Endothelial cell of umbilical vein (primary cell): Measurements from ENCODE around the gene GSG1L. TPM values are rescaled to one million over a fixed set of nuclear protein-coding genes. Genes with fewer than 3 reads are reported as not detected.

Source experiments
- BruUV-seq: library from RNA; stranded (reverse); fragments of 400-500 nt; replicated peaks from 2 replicates; lab custom pipeline; 2021; lab: Mats Ljungman, UMichigan
- CTCF ChIA-PET: fragments of 300-600, 350-600 bp; sonication (Branson Sonifier 250); formaldehyde crosslinking; loops from one replicate; lab custom pipeline; 2021; ENCODE audit warnings: antibody characterized with exemption, inconsistent platforms; lab: Charles Lee
- POLR2A ChIA-PET: fragments of 300-600, 350-600 bp; sonication (Branson Sonifier 250); formaldehyde crosslinking; loops from one replicate; lab custom pipeline; 2021; ENCODE audit warnings: antibody characterized with exemption, inconsistent platforms; lab: Charles Lee
- DNase-seq: peaks from one replicate; pipeline ENCODE4 v3.0.0-alpha.2; 2011; ENCODE audit warnings: low read depth, low spot score
- FAIRE-seq: peaks from 2 replicates; lab custom pipeline; 2011; peaks lifted over from hg19 to GRCh38; lab: Jason Lieb, UNC
- H2AFZ ChIP-seq: 2 replicates; pipeline ENCODE4 v1.6.0; 2012; ENCODE audit warnings: low read depth, low read length, control low read depth, inconsistent platforms
- H3K27ac ChIP-seq: 2 replicates; pipeline ENCODE4 v1.5.1; 2011; ENCODE audit warnings: low read depth, mild to moderate bottlenecking, control low read depth, low read length, moderate library complexity; ENCODE audit not compliant: insufficient read depth
- H3K27me3 ChIP-seq, 2 experiments: 2 replicates each; pipeline versions ENCODE4 v1.6.0 to v1.6.1; 2011; ENCODE audit warnings: low read length in 2 of 2, mixed read lengths in 1 of 2; ENCODE audit not compliant: control insufficient read depth in 2 of 2, insufficient read depth in 2 of 2
- H3K36me3 ChIP-seq, 2 experiments: 2 replicates in 1 of 2; 3 replicates in 1 of 2; pipeline ENCODE4 v1.5.1; 2011; ENCODE audit warnings: low read length in 2 of 2, mild to moderate bottlenecking in 1 of 2, moderate library complexity in 1 of 2; ENCODE audit not compliant: control insufficient read depth in 2 of 2, insufficient read depth in 2 of 2; ENCODE audit errors: extremely low read depth in 1 of 2
- H3K4me1 ChIP-seq: 3 replicates; pipeline ENCODE4 v1.5.1; 2011; ENCODE audit warnings: mild to moderate bottlenecking, low read length; ENCODE audit not compliant: control insufficient read depth, insufficient read depth; ENCODE audit errors: extremely low read depth
- H3K4me2 ChIP-seq: 2 replicates; pipeline ENCODE4 v1.6.1; 2011; ENCODE audit warnings: low read length, control low read depth, mixed read lengths; ENCODE audit not compliant: insufficient read depth
- H3K4me3 ChIP-seq, 3 experiments: fragments of 200-600 bp in 1 of 3; sonication (generic), shearing (Covaris generic) in 1 of 3; replicated peaks in 1 of 3; 2 replicates each; pipeline ENCODE4 v1.5.1; 2011 to 2016; ENCODE audit warnings: control low read depth in 3 of 3, low read length in 3 of 3, mild to moderate bottlenecking in 2 of 3, inconsistent platforms in 1 of 3, low read depth in 1 of 3, moderate library complexity in 1 of 3; ENCODE audit not compliant: insufficient read depth in 1 of 3
- H3K79me2 ChIP-seq: 2 replicates; pipeline ENCODE4 v1.6.0; 2012; ENCODE audit warnings: low read length, inconsistent platforms; ENCODE audit not compliant: control insufficient read depth, insufficient read depth
- H3K9ac ChIP-seq: replicated peaks from 2 replicates; pipeline ENCODE3; 2011; ENCODE audit warnings: low read length, control low read depth; ENCODE audit not compliant: insufficient read depth; ENCODE audit errors: extremely low read depth
- H3K9me1 ChIP-seq: replicated peaks from 3 replicates; pipeline ENCODE4 v1.6.0; 2011; ENCODE audit warnings: mild to moderate bottlenecking, low read length; ENCODE audit not compliant: control insufficient read depth, insufficient read depth; ENCODE audit errors: extremely low read depth
- H3K9me3 ChIP-seq: replicated peaks from 2 replicates; pipeline ENCODE4 v1.5.1; 2012; ENCODE audit warnings: low read length, inconsistent platforms; ENCODE audit not compliant: control insufficient read depth, insufficient read depth
- H4K20me1 ChIP-seq: replicated peaks from 2 replicates; pipeline ENCODE3; 2011; ENCODE audit warnings: mild to moderate bottlenecking, low read length; ENCODE audit not compliant: control insufficient read depth, insufficient read depth; ENCODE audit errors: extremely low read depth
- CTCF ChIP-seq, 2 donors: IDR thresholded peaks; 1 replicate in 1 of 2; 2 replicates in 1 of 2; pipeline ENCODE4 v1.5.1; 2011; ENCODE audit warnings: low read length in 2 of 2, mild to moderate bottlenecking in 2 of 2, moderate library complexity in 2 of 2, control low read depth in 1 of 2, inconsistent platforms in 1 of 2, low read depth in 1 of 2; ENCODE audit not compliant: insufficient read depth in 1 of 2; ENCODE audit errors: extremely low read depth in 1 of 2
- EZH2 ChIP-seq: IDR thresholded peaks from 2 replicates; pipeline ENCODE4 v1.6.1; 2012; ENCODE audit warnings: borderline replicate concordance, low read depth, mild to moderate bottlenecking, moderate library complexity, low read length, inconsistent platforms; ENCODE audit not compliant: severe bottlenecking
- FOS ChIP-seq: IDR thresholded peaks from 2 replicates; pipeline ENCODE4 v1.6.1; 2011; ENCODE audit warnings: mild to moderate bottlenecking, low read length, moderate library complexity, borderline replicate concordance; ENCODE audit not compliant: insufficient read depth
- GATA2 ChIP-seq: IDR thresholded peaks from 2 replicates; pipeline ENCODE4 v1.7.0; 2011; ENCODE audit warnings: low read depth, mild to moderate bottlenecking, moderate library complexity, mixed read lengths, low read length; ENCODE audit not compliant: insufficient read length, insufficient read depth
- JUN ChIP-seq: IDR thresholded peaks from 2 replicates; pipeline ENCODE4 v1.6.1; 2011; ENCODE audit warnings: borderline replicate concordance, low read depth; ENCODE audit not compliant: insufficient read length, insufficient read depth
- MAX ChIP-seq: IDR thresholded peaks from 2 replicates; pipeline ENCODE4 v1.6.1; 2011; ENCODE audit not compliant: insufficient read depth, insufficient read length
- MYC ChIP-seq: IDR thresholded peaks from one replicate; pipeline ENCODE4 v1.6.1; 2011; ENCODE audit warnings: mild to moderate bottlenecking, low read depth, low read length
- POLR2A ChIP-seq: IDR thresholded peaks from 2 replicates; pipeline ENCODE4 v1.6.1; 2012; ENCODE audit warnings: low read depth, mild to moderate bottlenecking, control low read depth, low read length
- POLR2AphosphoS5 ChIP-seq: IDR thresholded peaks from 2 replicates; pipeline ENCODE4 v1.6.1; 2012; ENCODE audit warnings: low read depth, mild to moderate bottlenecking, control low read depth, low read length, moderate library complexity; ENCODE audit not compliant: insufficient read depth
- dilution Hi-C: fragments of 300-500 bp; cut with MboI; formaldehyde crosslinking; loops from one replicate; pipeline ENCODE4 v1.15.0; 2019; ENCODE audit warnings: low sequenced_read_pairs; ENCODE audit not compliant: extremely low pct_ligation_motif_present
- intact Hi-C: fragments of 100-400 bp; cut with micrococcal nuclease; formaldehyde crosslinking; loops from one replicate; pipeline ENCODE4 v1.10.0; 2022
- polyA plus RNA-seq, 4 experiments: library from polyadenylated mRNA; depleted of rRNA in 3 of 4; stranded (reverse) in 3 of 4; unstranded in 1 of 4; fragments of >200 nt; gene quantifications; 2 replicates each; pipeline versions ENCODE4 v1.2.1 to v1.2.3, GENCODE V29; 2011 to 2012; ENCODE audit warnings: missing spikeins in 1 of 4
- total RNA-seq: library from RNA; stranded (reverse); gene quantifications from 2 replicates; pipeline ENCODE4 v1.2.3, GENCODE V29; 2021

The GSG1L gene
- total and polyA plus RNA-seq, 2 donors (not counting 3 experiments of a cell fraction or from before 2014, with no cell fraction given) = 0.06 TPM; not detected in 1

- Histone ChIP-seq H3K27ac (no peak overlapping the region), H3K4me1 (no peaks in the 10 kb centered on the region), H3K4me3 (no peak overlapping the region), H4K20me1 (no peaks in the 10 kb centered on the region), H3K9me3 (no peaks in the 10 kb centered on the region), H3K9me1 (no peaks in the 10 kb centered on the region), H3K9ac (no peak overlapping the region), H3K79me2 (no peaks in the 10 kb centered on the region), H3K4me2 (no peak overlapping the region), H3K27me3 (no peaks in the 10 kb centered on the region), H3K36me3 (peaks cover 0 to 2% of the 10 kb centered on the region in 2 experiments), H2AFZ (no peak overlapping the region)
- intact Hi-C loops (no loop called here), dilution Hi-C loops (no loop called here)
- no TSS peak for BruUV-seq
- FAIRE-seq = no peak
- ChIA-PET CTCF (no interaction called here), POLR2A (no interaction called here)
- TF ChIP-seq EZH2 (no peak), GATA2 (no peak), MAX (no peak), JUN (no peak), FOS (no peak), POLR2AphosphoS5 (no peak), POLR2A (no peak), CTCF (IDR thresholded peaks at IDR 0.05; ENCODE audit: extremely low read depth in 1 of 2, insufficient read depth in 1 of 2, low read depth in 1 of 2, low read length in 2 of 2) (no peak), MYC (no peak)
- DNase-seq = no peak
These were observed 312.3 kb downstream of the GSG1L start for GRCh38 chr16:27751233-27751632.
